ENCODE measurements around the gene METTL24. TPM values are rescaled to one million over a fixed set of nuclear protein-coding genes. Genes with fewer than 3 reads are reported as not detected.

The METTL24 gene
- total and polyA plus RNA-seq, 4 donors: 0.14 to 2.0 (median 0.91) TPM

DNA sequence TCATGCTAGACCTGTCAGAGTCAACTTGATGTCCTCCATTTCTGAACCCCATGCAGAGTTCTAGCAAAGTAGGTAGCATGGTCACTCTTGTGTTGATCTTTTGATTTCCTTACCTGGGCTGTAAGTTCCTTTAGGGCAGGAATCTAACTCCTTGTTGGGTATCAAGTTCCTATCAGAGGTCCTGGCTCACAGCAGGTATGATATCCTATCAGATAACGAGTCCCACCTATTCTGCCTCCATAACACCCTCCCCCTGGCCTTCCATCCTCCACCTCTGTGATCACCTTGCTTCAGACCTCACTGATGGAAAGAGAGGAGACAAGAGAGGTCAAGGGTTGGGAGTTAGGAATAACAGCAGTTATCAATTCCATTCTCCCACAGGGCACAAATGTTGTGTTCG, 101.8 kb downstream of the METTL24 start:
- Histone ChIP-seq H3K27me3 (ENCODE audit: control insufficient read depth in 4 of 4, insufficient read depth in 4 of 4, low read length in 3 of 4) (no peaks in the 10 kb centered on the region), H3K9ac (ENCODE audit: low read depth in 1 of 2, low read length in 2 of 2) (no peak overlapping the region), H3K36me3 (ENCODE audit: control insufficient read depth in 4 of 4, insufficient read depth in 3 of 4, low read depth in 1 of 4, low read length in 3 of 4) (no peaks in the 10 kb centered on the region), H3K27ac (ENCODE audit: low read depth in 1 of 2, low read length in 2 of 2) (no peak overlapping the region), H3K9me3 (ENCODE audit: control insufficient read depth in 4 of 4, low read length in 3 of 4) (no peaks in the 10 kb centered on the region), H3K4me1 (ENCODE audit: control insufficient read depth in 4 of 4, insufficient read depth in 4 of 4, low read length in 3 of 4) (no peaks in the 10 kb centered on the region), H3K4me3 (ENCODE audit: low read depth in 1 of 3, low read length in 3 of 3) (no peak overlapping the region)
- no peak for DNase-seq (ENCODE audit: low spot score)
- WGBS: 82% methylated on average over 2 of the region's 2 CpGs
- TF ChIP-seq SP1 (IDR thresholded peaks at IDR 0.05) (no peak), CTCF (IDR thresholded peaks at IDR 0.05; ENCODE audit: low read depth, low read length, missing input control) (no peak), HNF4A (conservative IDR thresholded peaks at IDR 0.05) (no peak), JUND (IDR thresholded peaks at IDR 0.05) (no peak), TAF1 (conservative IDR thresholded peaks at IDR 0.05) (no peak), RAD21 (IDR thresholded peaks at IDR 0.05) (no peak)
- TF ChIP-seq, protein P1, sequence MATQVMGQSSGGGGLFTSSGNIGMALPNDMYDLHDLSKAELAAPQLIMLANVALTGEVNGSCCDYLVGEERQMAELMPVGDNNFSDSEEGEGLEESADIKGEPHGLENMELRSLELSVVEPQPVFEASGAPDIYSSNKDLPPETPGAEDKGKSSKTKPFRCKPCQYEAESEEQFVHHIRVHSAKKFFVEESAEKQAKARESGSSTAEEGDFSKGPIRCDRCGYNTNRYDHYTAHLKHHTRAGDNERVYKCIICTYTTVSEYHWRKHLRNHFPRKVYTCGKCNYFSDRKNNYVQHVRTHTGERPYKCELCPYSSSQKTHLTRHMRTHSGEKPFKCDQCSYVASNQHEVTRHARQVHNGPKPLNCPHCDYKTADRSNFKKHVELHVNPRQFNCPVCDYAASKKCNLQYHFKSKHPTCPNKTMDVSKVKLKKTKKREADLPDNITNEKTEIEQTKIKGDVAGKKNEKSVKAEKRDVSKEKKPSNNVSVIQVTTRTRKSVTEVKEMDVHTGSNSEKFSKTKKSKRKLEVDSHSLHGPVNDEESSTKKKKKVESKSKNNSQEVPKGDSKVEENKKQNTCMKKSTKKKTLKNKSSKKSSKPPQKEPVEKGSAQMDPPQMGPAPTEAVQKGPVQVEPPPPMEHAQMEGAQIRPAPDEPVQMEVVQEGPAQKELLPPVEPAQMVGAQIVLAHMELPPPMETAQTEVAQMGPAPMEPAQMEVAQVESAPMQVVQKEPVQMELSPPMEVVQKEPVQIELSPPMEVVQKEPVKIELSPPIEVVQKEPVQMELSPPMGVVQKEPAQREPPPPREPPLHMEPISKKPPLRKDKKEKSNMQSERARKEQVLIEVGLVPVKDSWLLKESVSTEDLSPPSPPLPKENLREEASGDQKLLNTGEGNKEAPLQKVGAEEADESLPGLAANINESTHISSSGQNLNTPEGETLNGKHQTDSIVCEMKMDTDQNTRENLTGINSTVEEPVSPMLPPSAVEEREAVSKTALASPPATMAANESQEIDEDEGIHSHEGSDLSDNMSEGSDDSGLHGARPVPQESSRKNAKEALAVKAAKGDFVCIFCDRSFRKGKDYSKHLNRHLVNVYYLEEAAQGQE (IDR thresholded peaks at IDR 0.05): no peak

DNA sequence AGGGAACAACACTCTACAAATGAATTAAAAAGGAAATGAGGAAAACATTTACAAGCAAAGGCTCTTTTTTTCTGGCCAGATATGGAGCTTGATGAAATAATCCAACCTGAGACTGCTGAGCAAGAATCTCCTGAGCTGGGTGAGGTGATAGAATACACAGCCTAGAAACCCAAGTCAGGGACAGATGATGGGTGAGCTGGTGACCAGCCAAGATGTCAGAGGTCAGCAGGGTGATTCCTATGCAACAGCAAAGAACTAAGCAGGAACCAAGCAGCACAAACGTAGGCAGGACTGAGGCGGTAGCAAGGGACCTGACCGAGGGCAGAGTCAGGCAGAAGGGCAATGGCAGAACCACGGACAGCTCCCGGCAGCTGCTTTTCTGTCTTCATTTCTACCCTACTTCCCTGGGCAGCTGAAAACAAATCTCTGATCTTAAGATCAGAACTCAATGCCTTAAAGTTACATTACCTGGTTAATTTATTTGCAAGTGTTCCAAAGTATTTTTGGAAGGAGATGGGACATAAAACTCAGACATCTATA, 102.9 kb downstream of the METTL24 start:
- H3K4me1 ChIP-seq (ENCODE audit: control insufficient read depth in 4 of 4, insufficient read depth in 4 of 4, low read length in 3 of 4): no peaks in the 10 kb centered on the region
- 27% methylated on average over 5 of the region's 5 CpGs for WGBS
- DNase-seq (ENCODE audit: low spot score): peak; percentile 37

More for the DNA sequence above, 102.9 kb downstream of the METTL24 start:
- TF ChIP-seq RAD21 (IDR thresholded peaks at IDR 0.05) (no peak), HNF4G (IDR thresholded peaks at IDR 0.05) (no peak), ZBTB33 (IDR thresholded peaks at IDR 0.05) (no peak)
- TF ChIP-seq, protein P1 (IDR thresholded peaks at IDR 0.05): peak; percentile 97
- Histone ChIP-seq H3K4me3 (ENCODE audit: low read depth in 1 of 3, low read length in 3 of 3) (no peak overlapping the region), H3K27ac (ENCODE audit: low read depth in 1 of 2, low read length in 2 of 2) (no peak overlapping the region), H3K9me3 (ENCODE audit: control insufficient read depth in 4 of 4, low read length in 3 of 4) (no peaks in the 10 kb centered on the region), H3K9ac (ENCODE audit: low read depth in 1 of 2, low read length in 2 of 2) (no peak overlapping the region), H3K36me3 (ENCODE audit: control insufficient read depth in 4 of 4, insufficient read depth in 3 of 4, low read depth in 1 of 4, low read length in 3 of 4) (no peaks in the 10 kb centered on the region), H3K27me3 (ENCODE audit: control insufficient read depth in 4 of 4, insufficient read depth in 4 of 4, low read length in 3 of 4) (no peaks in the 10 kb centered on the region)
